IPS-NIHi7 (cell line): ENCODE data around the gene CERS6.

Source experiments
- DNase-seq: peaks from one replicate; pipeline ENCODE4 v3.0.0; 2012; ENCODE audit warnings: mixed read lengths; ENCODE audit errors: extremely low spot score

The CERS6 gene

DNA sequence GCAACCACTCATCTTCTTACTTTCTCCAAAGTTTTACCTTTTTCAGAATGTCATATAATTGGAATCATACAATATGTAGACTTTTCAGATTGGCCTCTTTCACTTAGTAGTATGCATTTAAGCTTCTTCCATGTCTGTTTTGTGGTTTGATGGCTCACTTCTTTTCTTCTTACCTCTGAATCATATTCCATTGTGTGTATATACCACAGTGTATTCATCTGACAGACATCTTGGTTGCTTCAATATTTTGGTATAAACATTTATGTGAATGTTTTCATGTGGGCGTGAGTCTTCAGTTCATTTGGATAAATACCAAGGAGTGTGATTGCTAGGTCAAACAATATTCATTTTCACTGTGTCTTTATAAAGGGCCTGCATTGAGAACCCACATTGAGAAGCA, 210.3 kb downstream of the CERS6 start:
- no peak for DNase-seq

- DNase-seq: no peak
Measured at GRCh38 chr2:168667156-168667555, 211.1 kb downstream of the CERS6 start.

DNA sequence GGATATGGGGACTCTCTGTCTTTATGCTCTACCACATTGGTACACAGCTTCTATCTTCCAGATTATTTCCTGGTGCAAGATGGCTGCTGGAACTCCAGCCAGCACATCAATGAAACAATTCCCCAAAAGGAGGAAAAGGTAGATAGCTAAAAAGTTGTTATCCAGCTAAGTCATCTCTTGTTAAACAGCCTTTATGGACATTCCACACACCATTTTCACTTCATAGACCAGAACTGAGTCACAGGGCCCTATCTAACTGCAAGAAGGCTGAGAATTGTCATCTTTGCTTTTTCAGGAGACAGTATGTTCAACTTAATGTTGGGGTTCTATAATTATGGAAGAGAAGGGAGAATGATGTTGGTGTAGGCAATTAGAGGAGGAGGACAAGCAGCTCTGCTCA, 213.1 kb downstream of the CERS6 start:
- no peak for DNase-seq

DNA sequence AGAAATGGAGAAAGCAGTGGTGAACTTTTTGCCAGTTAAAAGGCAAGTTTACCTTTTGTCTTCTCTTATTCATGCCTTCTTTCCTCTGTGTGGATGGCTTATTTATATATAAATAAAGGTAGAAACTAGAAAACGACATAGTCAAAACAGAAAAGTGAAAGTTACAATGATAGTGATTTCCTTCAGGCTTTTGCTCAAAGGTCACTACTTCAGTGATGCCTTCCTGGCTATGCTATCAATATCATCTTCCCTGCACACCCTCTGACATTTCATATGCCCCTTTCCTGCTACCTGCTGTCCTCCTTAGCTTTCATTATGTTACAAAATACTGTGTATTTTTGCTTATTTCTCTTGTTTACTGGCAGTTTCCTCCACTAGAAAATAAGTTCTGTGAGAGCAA, 214.4 kb downstream of the CERS6 start:
- DNase-seq: no peak

DNA sequence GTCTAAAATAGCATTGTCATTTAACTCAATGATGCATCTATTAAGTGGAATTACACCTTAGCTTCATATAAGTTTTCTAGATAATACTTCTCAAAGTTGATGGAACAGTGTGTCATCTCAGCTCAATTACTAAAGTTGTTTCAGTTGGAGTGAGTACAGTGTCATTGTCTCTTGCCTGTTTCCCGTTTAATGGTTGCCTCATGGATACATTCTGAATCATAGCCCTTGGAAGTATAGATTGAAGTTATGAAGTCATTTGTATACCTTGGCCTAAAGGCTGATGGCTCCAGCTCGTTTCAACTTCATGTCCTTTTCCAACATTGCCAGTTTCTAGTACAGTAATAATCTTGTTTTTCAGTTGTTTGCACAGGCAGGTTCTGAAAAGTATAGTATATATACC, 215.9 kb downstream of the CERS6 start:
- no peak for DNase-seq

DNA sequence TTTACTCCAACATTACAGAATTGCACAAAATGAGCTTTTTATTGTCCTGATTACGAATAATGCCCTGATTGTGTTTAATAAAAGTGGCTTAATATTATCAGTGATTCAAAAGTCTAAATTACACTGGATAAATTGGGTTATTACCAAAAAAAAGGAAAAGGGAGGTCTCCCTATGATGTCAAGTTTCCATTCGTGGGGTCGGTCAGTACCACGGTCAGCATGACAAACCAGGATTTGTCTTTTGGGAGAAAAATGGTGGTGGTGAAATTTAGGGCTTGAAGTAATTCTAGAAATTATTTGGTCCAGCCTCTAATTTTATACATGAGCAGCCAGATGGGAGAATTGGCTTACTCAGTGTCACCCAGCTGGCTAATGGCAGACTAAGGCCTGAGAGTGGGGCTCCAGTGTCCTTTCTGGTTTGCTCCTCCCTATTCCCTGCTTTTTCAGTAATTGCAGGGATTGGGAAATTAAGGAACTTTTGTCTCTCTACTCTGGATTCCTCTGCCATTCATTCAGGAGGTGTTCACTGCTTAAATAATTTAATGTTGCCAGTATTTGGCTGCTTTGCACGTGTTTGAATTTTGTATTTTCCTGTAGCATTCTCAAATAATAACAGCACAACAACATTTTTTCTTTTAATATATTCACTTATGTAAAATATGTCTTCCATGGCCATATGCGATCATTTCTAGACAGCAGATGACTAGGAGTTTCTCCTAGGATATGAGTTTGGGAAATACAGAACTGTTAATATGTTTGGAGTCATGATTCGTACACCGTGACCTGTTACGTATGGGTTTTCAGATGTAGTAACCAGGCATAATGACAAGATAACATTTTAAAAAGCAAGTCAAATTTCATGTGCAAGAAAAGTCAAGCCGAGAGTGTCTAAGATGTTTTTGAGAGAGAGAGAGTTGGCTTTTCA, 217.5 kb downstream of the CERS6 start:
- no peak for DNase-seq

DNA sequence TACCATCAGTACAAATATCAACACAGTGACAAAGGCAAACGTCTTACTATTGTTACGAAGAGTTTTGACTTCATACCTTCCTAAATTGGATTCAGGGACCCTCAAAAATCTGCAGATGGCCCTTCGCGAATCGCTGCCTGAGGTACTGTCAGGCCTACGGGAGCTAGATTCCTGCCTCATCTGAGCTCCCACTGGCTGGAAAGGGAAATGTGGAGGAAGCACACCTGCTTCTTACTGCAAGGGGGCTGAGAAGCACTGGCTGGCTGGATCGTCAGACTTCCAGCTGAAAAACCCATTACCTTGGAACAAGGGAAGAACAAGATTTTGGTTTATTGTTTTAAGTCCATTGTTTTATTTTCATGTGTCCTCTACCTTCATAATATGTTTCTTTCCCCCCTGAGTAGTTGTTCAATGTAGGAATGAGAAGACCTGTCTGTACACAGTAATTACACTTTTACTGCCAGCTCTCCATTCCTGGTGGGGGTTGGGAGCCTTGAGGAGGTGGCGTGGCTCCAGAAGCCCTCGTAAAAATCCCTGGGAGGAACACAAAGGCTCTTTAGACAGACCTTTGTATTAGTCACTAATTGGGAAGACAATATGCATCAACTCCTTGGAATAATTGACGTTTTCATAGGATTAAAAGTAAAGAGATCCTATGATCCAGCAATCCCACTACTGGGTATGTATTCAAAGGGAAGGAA, 222.2 kb downstream of the CERS6 start:
- no peak for DNase-seq

GRCh38 chr2:168679081-168679480, 223.0 kb downstream of the CERS6 start:
- DNase-seq: no peak

DNA sequence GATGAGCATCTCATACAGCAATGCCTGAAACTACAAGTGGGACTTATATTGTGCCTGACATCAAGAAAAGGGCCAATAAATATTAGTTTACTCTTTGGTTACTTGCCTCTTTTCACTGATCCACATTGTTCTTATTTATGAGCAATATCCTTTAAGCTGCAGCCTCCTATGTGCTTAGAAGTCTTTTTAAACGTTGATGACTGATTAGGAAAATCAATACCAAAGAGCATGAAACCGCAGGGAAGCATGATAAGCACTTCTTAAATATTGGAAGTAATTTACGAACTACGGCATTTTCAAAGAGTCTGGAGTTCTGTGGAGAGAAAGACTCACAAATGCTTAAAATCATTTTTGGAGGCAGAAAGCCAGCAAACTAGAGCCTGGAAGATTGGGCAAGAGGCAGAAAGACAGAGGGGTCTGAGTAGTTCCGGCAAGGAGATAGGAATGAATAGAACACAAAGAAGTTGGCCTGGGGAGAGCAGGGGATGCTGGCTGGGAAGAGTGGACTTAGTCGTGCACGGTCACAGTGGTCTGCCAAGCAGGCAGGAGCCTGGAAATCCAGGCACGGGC, 223.8 kb downstream of the CERS6 start:
- no peak for DNase-seq

GRCh38 chr2:168683996-168684395, 227.9 kb downstream of the CERS6 start:
- no peak for DNase-seq

DNA sequence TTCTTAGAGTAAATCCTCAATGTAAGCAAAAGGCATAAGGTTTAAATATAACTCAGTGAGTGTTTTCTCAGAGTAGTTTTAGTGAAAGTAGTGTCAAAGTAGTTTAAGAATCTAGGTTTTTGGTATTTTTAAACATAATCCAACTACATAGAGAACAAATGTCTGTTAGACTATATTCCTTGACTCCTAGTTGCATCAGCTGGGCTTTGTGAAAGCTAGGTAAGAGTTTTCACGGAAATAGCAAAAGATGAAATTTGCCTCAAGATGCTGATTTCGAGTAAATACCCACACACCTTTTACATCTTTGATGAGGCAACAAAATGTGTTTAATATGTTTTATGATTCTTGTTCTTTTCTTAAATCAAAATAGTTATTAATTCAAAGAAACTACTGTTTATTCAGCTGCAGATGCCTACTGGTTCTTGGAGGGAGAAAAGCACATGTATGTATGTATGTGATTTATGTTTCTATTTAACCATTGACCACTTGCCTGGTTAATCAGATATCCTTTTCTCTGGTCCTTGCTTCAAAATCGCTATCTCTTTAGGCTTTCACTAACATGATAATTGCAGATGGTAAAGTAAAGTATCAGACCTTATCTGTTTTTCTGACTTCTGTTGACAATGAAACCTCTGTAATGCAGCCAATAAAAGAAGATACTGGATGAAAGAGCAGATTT, 229.0 kb downstream of the CERS6 start:
- no peak for DNase-seq

GRCh38 chr2:168685600-168686451, 229.8 kb downstream of the CERS6 start:
- DNase-seq: no peak

DNA sequence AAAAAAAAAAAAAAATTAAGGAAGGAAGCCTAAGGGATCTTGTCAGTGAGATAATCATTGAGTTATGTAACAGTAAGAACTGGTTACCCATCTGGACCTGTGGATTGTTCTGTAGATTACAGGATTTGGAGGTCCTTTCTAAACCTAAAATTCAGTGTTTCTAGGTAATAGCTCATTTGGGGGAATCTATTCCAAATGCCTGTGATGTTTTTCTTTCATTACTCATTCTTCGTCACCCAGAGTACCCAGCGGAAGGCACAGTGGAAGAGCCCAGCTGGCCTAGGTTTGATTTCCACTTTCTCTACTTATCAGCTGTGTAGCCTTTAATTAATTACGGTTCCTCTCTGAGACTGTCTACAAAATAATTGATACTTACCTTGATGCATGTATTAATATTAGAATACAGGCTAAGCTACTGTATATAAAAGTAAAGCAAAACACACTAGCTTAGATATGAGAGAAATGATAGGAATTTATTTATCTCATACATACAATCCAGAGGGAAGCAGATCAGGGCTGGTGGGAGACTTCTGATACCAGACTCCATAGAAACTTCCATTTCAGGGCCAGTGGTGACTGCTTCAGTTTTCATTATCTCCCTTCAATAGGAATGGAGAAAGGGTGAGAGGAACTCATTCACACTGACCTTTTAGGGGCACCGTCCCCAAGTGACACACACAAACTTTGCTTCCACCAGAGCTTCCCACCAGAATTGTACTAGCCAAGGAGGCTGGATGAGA, 230.6 kb downstream of the CERS6 start:
- DNase-seq: no peak

- no peak for DNase-seq
Measured at GRCh38 chr2:168687314-168687713, 231.2 kb downstream of the CERS6 start.

- no peak for DNase-seq
Measured at GRCh38 chr2:168690381-168690885, 234.4 kb downstream of the CERS6 start.

DNA sequence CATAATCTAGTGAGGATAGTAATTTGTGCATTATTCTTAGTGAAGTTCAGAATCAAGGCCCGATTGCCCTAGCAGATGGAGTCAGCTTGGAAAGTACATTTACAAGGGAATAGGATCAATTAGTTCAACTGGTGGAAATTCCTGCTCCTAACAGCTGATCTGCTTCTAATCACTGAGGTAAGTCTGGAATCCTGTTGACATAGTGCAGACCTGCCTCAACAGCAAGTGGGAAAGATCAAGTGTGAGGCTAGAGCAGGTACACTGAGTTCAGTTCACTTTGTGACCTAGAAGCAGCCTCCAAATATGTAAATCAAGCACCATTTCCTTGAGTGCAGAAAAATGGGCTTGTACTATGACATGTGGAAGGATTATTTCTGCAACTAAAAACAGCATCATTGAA, 235.1 kb downstream of the CERS6 start:
- DNase-seq: no peak

- no peak for DNase-seq
Measured at GRCh38 chr2:168692132-168692744, 236.2 kb downstream of the CERS6 start.

- no peak for DNase-seq
Measured at GRCh38 chr2:168694173-168694572, 238.1 kb downstream of the CERS6 start.

GRCh38 chr2:168694866-168695265, 238.8 kb downstream of the CERS6 start:
- no peak for DNase-seq

DNA sequence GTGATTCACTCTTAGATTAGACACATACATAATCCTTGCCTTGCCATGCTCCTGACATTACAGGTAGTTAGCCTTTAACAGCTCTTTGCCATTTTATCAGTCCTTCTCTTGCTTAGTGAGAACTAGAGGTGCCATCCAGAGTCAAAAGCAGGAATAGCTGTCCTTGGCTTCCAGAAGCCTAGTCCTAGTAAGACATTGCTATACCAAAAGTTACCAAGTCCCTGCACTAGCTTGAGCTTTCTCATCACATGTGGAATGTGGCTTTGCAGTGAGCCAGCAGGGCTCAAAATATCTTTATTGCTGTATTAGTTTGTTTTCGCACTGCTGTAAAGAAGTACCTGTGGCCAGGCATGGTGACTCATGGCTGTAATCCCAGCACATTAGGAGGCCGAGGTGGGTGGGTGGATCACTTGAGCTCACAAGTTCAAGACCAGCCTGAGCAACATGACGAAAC, 241.6 kb downstream of the CERS6 start:
- DNase-seq: peak; percentile 22
